HG02759 (cell line): ENCODE measurements around the gene RGS19.
"Not testable (repeated sequence)": the region's sequence is repeated elsewhere in the genome, so short reads cannot be mapped to it uniquely, and the experiment has no call there.

ENCODE experiments used
- ATAC-seq: cut with Tn5 transposase; IDR thresholded peaks from one replicate; pipeline ENCODE4 v1.9.1; 2021; ENCODE audit warnings: mild to moderate bottlenecking, moderate library complexity; ENCODE audit not compliant: unreplicated experiment

RGS19 gene

GRCh38 chr20:64079273-64080012 lies at the start of gene RGS19:
Gene RGS19, minus strand, starts transcription at chr20:64079518. Its CDS starts 2,632 bp downstream, at chr20:64076886.
- peak; percentile 44 for ATAC-seq

- ATAC-seq: not testable (repeated sequence)
These were observed 44.2 kb upstream of the RGS19 start for GRCh38 chr20:64123517-64123916.

- not testable (repeated sequence) for ATAC-seq
These were observed 43.6 kb upstream of the RGS19 start for GRCh38 chr20:64122927-64123326.

- no peak for ATAC-seq
These were observed 42.3 kb upstream of the RGS19 start for GRCh38 chr20:64121586-64121985.

GRCh38 chr20:64119681-64120341 lies 40.5 kb upstream of the RGS19 start:
- ATAC-seq: no peak

- no peak for ATAC-seq
These were observed 40.0 kb upstream of the RGS19 start for GRCh38 chr20:64119301-64119680.

GRCh38 chr20:64117432-64117777 lies 38.1 kb upstream of the RGS19 start:
- ATAC-seq: not testable (repeated sequence)

GRCh38 chr20:64116541-64117431 lies 37.5 kb upstream of the RGS19 start:
- ATAC-seq: no peak

GRCh38 chr20:64116016-64116415 lies 36.7 kb upstream of the RGS19 start:
- no peak for ATAC-seq

GRCh38 chr20:64115171-64115911 lies 36.0 kb upstream of the RGS19 start:
- no peak for ATAC-seq

- ATAC-seq: no peak
These were observed 35.1 kb upstream of the RGS19 start for GRCh38 chr20:64114356-64114971.

- no peak for ATAC-seq
These were observed 34.6 kb upstream of the RGS19 start for GRCh38 chr20:64113796-64114355.

GRCh38 chr20:64113444-64113775 lies 34.1 kb upstream of the RGS19 start:
- ATAC-seq: no peak

GRCh38 chr20:64112691-64113443 lies 33.5 kb upstream of the RGS19 start:
- ATAC-seq: no peak

- ATAC-seq: no peak
These were observed 32.7 kb upstream of the RGS19 start for GRCh38 chr20:64111841-64112641.

- ATAC-seq: no peak
These were observed 31.2 kb upstream of the RGS19 start for GRCh38 chr20:64110411-64111068.

GRCh38 chr20:64109831-64110391 lies 30.6 kb upstream of the RGS19 start:
- no peak for ATAC-seq
